Activated T-helper 9 cell treated with anti-CD3 and anti-CD28 coated beads, Interleukin-2, amount 50 U/mL, for 16 hours (primary cell): ENCODE measurements around the gene PARP8.
"Not testable (repeated sequence)": the region's sequence is repeated elsewhere in the genome, so short reads cannot be mapped to it uniquely, and the experiment has no call there.

Experiments
- DNase-seq: peaks from one replicate; pipeline ENCODE4 v3.0.0-alpha.2; 2020; ENCODE audit warnings: low read depth

Gene PARP8

DNA sequence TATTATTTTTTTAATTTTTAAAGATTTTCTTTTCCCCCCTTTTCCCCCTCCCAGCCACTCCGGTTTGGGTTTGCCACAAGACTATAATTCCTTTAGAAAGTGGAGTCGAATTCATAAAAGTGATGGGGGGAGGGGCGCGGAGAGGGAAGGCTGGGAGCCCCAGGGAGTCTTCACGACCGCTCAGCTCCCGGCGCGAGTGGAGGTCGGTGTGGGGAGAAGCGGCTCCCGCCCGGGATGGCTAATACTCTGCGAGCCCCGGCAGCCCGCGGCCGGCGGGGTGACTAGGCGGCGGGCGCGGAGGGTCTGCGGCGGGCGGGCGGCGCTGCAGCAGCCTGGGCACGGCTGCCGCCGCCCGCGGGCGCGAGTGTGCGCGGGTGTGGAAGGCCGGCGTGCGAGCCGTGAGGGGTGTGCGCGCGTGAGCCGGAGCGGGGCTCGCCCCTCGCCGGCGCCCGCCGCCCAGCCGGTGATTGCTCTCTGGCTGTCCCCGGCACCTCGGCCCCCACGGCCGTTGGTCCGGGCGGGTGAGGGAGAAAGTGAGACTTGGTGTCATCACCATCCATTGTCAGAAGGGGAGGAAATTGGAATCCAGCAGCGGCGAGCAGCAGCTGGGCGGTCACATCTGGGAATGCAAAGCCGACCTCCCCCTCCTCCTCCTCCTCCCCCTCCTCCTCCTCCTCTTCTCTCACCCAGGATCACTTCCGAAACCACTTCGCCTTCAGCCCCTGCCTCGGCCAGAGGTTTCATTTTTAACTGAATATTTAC is at the start of gene PARP8:
TSS of gene PARP8 (plus strand) at position 377 of the 762 bp plus-strand sequence. CDS start 459 bp downstream, outside the sequence.
- peak; percentile 28 for DNase-seq

DNA sequence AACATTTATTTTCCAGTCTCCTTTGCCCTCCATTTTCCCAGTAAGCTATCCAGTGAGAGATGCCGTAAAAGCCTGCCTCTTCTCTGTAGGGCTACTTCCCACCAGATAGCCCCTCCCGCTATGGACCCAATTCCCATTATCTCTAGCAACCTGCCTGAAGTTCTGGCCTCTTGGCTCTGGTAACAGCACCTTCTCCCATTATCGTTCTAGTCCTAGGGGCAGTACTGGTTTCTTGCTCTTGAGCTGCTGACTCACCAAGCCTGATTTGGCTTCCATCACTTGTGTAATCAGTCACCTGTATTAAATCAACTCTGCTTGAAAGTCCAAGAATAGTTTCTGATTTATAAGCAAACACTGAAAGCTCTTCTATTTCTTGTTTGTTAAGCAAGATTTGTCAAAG is 42.8 kb upstream of the PARP8 start:
- DNase-seq: no peak

DNA sequence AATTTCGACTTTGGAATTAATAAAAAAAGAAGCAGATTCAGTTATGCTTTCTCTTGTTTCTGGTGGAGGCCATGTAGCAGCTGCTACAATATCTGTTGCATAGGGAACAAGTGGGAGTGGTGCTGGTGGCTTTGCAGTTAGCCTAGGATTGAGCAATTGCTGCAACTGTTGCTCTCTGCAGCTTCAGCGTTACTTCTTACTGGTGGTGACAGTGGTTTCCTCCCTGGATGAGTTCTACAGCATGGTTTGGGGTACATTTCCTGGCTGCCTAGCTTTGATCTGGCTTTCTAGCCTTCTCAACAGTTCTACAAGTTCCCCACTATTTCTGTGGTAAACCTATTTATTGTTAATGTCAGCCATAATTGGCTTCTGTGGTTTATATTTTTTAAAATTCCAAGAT is 31.6 kb upstream of the PARP8 start:
- peak; percentile 3 for DNase-seq

DNA sequence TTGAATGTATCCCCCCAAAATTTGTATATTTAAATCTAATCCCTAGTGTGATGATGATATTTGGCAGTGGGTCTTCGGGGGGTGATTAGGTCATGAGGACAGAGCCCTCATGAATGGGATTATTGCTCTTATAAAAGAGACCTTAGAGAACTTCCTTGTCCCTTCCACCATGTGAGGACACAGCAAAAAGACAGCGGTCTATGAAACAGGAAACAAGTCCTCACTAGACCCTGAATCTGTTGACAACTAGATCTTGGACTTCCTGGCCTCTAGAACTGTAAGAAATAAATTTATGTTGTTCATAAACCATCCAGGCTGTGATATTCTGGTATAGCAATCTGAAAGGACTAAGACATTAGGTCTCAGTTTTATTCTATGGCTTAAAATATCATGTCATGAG is 28.9 kb upstream of the PARP8 start:
- not testable (repeated sequence) for DNase-seq

DNA sequence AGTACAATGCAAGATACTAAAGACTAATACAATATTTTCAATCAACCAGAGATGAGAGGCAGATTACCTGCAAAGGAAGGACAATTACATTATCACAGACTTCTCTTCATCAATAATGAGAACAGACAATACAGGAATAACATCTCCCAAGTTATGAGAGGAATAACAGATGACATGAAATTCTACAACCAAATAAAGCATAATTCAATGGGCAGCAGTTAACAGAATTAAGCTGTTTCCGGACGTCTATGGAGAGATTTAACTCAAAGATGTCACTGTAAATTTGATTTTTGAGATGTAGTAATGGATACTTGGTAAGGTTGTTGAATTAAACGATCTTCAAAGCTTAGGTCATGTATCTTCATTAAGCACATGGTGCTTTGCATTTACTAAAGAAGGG is 19.8 kb upstream of the PARP8 start:
- DNase-seq: no peak

DNA sequence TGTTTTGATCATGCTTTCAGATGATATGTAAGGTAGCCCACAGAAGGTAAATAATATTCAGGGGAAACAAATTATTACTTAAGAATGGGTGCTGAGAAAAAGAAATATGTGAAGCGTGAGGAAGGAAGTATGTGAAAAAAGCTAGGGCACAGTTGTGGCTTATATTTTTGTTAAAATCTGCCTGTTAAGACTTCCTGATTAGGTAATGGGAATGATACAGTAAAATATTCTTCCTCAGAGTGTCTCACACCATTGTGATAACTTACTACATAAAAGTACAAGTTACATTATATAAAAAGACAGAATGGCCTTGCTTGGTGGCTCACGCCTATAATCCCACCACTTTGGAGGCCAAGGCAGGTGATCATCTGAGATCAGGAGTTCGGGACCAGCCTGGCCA is 18.7 kb upstream of the PARP8 start:
- no peak for DNase-seq

GRCh38 chr5:50653946-50654345 is 12.5 kb upstream of the PARP8 start:
- DNase-seq: no peak

- DNase-seq: no peak
Measured at GRCh38 chr5:50655067-50655809, 11.2 kb upstream of the PARP8 start.

DNA sequence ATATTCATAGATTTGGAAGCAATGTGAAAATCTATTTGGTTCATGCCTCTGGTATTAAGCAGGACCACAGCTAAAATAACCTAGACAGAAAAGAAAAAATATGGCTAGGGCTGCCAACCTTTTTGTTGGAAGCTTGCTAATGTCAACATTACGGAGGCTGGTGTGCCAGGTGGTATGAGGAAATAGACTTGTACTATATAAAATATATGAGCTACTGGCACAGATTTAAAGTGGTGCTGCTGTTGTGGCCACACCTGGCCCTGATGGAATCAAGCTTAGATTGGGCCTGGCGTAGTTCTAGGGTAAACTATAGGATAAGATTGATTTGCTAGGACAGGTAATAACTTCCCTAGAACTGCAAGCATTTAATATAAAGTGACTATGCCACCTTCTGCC is 10.6 kb upstream of the PARP8 start:
- no peak for DNase-seq

DNA sequence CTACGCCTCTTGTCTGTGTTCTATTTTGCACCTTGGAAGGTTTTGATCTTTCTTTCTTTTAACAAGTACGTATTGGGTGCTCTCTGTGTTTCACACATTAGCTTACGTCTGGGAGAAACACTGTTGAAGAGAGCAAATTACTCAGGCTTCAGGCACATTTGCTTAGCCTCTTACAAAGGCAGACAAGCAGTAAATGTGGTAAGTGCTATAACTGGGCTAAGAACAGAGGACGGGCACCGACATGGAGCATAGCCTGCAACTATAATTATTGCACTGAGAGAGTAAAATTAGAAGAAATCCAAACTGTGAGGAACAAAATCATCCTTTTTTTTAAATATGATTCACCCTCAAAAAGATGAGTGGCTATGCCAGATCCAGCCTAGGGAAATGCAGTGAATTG is 9.4 kb upstream of the PARP8 start:
- no peak for DNase-seq

- DNase-seq: no peak
Measured at GRCh38 chr5:50658246-50658645, 8.2 kb upstream of the PARP8 start.

DNA sequence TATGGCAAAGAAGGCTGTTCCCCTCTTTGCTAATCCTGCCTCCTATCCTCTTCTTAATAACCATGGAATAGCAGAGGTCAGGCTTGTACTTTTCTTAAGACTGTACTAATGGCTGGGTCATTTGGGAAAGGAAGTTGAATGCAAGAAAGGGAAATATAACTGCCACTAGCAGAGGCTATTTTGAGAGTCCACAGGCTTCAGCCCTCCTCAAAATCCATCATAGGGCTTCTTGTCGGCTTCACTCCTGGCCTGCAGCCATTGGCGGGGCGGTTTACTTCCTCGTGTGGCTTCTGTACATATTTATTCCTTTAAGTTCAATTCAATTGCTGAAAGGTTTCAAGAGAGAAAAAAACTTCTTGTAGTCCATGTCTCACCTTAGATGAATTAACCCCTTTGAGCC is 2.8 kb upstream of the PARP8 start:
- DNase-seq: no peak

DNA sequence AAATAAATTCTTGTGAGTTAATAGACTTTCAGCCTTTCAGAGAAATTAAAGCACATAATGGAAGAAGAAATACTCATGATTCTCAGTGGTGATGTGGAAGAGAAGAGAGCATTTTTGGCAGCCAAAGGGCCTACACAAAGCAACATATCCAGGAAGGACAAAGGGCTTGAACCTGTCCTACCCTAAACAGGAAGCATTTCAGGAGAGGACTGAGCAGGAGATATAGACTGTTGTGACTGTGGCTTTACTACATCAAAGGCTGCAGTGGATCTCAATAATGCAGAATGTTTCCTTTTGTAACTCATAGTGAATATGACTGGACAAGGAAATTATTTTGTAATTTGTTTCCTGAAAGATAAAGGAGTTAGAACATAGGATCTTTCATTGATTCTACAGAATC is 1.3 kb upstream of the PARP8 start:
- no peak for DNase-seq

GRCh38 chr5:50665761-50666202 is 655 bp upstream of the PARP8 start:
- peak; percentile 15 for DNase-seq

DNA sequence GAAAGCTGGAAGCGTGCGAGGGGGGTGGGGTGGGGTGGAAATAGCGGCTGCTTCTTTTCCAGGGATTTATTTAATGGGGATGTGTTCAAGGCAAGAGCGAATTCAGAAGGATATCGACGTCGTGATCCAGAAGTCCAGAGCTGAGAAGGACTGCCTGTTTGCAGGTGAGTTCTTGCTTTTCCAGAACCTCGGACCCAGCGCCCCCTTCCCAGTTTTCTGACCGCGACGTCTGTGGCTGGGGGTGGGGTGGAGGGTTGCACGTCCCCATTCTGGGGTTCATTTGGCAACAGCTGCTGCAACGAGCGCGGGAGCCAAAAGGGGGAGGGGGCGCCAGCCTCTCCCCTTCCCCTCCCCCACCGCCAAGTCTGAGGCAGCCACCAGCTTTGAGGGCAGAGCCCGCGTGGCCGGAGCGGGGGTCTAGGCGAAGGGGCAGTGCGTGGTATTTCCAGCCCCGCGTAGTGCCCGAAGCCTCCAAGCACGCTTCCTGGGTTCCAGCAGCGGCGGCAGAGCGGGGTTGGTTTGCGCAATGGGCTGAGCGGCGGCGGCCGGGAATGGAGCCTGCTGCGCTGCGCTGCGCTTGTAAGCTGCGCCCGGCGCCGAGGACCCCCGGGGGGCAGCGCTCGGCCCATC is 701 bp downstream of the PARP8 start:
- DNase-seq: peak; percentile 48

GRCh38 chr5:50667653-50668595 is 1.5 kb downstream of the PARP8 start:
- peak; percentile 80 for DNase-seq

DNA sequence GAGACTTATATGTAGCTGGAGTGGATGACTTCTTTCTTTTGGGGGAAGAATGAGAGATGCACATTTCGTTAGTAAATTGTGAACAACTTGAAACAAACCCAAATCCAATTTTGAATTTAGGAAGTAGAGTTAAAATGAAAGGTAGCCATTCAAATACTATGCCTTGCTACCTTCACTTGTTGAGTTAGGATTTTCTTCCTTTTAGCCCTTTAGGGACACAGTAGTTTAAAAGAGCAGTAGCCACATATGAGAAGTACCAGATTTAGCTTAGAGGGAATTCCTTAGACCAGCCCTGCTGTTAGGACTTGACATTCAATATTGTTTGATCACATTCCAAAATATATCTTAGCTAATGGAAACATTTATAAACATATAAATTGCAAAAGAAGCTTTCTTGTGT is 2.2 kb downstream of the PARP8 start:
- not testable (repeated sequence) for DNase-seq

DNA sequence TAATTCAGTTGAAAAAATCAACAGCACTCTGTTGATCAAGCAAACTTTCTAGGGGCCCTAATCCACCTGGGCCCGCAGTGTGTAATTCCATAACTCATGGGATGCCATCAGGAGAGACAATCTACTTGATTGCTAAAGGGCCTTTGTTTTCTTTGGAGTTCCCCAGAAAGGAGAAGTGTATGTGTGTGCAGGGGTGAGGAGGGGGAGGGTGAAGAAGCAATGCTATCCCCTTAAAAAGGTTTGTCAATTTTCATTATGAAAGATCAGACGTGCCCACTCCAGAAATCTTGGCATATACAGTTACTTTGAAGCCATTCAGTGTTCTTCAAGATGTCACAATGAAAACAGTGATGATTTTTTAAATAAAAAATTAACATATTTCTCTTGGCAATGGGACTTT is 6.2 kb downstream of the PARP8 start:
- no peak for DNase-seq

DNA sequence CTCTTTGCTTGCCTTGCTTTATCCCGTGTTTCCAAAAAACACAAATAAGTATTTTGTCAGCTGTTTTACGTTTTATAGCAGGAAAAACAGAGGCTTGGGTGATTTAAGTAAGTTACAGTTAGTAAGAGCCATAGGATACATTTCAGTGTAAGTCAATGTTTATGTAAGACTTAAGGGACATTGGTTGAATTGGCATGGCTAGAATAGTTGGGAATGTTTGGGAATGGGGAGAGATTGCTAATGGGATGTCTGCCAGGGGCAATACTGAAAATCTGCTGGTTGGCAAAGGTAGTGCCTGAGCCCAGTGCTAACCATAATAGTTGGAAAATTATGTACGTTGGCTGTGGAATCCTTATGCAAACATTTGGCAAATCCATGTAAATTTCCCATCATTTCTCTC is 7.0 kb downstream of the PARP8 start:
- not testable (repeated sequence) for DNase-seq

DNA sequence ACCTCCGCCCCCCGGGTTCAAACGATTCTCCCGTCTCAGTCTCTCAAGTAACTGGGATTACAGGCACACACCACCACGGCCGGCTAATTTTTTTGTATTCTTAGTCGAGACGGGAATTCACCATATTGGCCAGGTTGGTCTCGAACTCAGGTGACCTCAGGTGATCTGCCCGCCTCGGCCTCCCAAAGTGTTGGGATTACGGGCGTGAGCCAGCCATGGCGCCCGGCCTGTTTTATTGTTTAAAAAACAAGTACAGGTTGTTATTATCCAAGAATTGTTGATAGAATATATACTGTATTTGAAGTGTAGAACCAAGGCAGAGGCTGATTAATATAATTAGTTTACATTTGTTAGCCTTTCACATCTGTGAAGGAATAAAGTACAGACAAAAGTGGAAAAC is 8.9 kb downstream of the PARP8 start:
- no peak for DNase-seq

DNA sequence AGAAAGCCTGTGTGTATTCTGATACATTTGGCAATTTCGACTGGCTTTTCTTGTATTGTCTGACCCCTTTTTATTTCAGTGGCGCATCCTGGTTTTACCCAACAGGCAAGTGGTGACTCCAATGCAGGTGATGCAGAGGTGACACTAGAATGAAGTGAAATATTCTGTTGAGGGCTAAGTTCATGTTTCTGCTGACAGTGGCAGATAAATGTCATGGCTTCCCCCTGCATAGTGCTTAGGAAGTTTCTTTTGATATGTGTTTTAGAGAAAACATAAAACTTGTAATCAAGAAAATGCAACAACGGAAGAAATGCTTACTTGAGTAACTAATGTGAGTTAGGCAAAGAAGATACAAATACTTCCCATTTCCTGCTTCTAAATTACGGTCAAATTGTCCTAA is 13.1 kb downstream of the PARP8 start:
- not testable (repeated sequence) for DNase-seq

- no peak for DNase-seq
Measured at GRCh38 chr5:50684721-50685120, 18.3 kb downstream of the PARP8 start.
